OCI-LY3 (cell line): ENCODE results near the gene MMP2.

Experiments used
- CTCF ChIP-seq: fragments of 200-600, 300-600 bp; sonication (generic); IDR thresholded peaks from 2 replicates; pipeline ENCODE4 v1.5.1; 2014; ENCODE audit warnings: antibody characterized with exemption, low read length, low read depth
- EZH2phosphoT487 ChIP-seq: fragments of 200-600 bp; shearing (Covaris generic); IDR thresholded peaks from 2 replicates; pipeline ENCODE4 v1.6.1; 2018; ENCODE audit warnings: antibody characterized with exemption, mixed run types, low read depth

DNA sequence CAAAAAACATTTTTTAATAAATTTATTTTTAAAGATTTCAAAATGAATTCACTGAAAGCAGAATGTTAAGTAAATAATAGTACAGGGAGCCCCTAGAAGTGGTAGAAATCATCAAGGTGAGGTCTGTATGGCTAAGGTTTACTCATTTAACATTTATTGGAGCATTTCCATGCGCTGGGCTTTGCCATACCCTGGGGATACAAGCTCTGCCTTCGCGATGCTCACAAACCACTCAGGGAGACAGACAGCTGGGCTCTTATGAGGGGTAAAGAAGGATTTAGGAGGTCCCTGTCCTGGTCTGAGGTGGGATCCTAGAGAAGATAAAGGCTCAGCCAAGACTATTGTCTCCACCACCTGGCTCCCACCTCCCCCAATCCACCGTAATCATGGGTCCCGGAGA is 18.6 kb downstream of the MMP2 start:
- no peak for TF ChIP-seq CTCF
- no peak for TF ChIP-seq EZH2phosphoT487
